ENCODE data around the gene RPH3AL.

GRCh38 chr17:280216-280615, 72.4 kb downstream of the RPH3AL start:
- TF ChIP-seq CTCF (IDR thresholded peaks at IDR 0.05 in 2 of 3, conservative IDR thresholded peaks at IDR 0.05 in 1 of 3; ENCODE audit: control insufficient read depth in 2 of 3, extremely low read depth in 1 of 3, insufficient read depth in 1 of 3, low read depth in 3 of 3, low read length in 3 of 3) (no peak), SRF (IDR thresholded peaks at IDR 0.05; ENCODE audit: low read depth in 2 of 2, low read length in 2 of 2) (no peak), CHD1 (IDR thresholded peaks at IDR 0.05; ENCODE audit: low read depth, low read length) (no peak), ESRRA (IDR thresholded peaks at IDR 0.05; ENCODE audit: low read length) (no peak), CHD2 (IDR thresholded peaks at IDR 0.05; ENCODE audit: borderline replicate concordance, low read depth, low read length) (no peak), SMAD1 (IDR thresholded peaks at IDR 0.05; ENCODE audit: low read depth, partially characterized antibody) (no peak), PBX3 (IDR thresholded peaks at IDR 0.05; ENCODE audit: insufficient replicate concordance, low read depth, low read length) (no peak), HCFC1 (IDR thresholded peaks at IDR 0.05; ENCODE audit: low read length) (no peak), ELK1 (IDR thresholded peaks at IDR 0.05; ENCODE audit: low read depth, low read length) (no peak), TBL1XR1 (IDR thresholded peaks at IDR 0.05; ENCODE audit: low read depth, low read length) (no peak), STAT1 (conservative IDR thresholded peaks at IDR 0.05) (no peak)
- TF ChIP-seq, protein P1, sequence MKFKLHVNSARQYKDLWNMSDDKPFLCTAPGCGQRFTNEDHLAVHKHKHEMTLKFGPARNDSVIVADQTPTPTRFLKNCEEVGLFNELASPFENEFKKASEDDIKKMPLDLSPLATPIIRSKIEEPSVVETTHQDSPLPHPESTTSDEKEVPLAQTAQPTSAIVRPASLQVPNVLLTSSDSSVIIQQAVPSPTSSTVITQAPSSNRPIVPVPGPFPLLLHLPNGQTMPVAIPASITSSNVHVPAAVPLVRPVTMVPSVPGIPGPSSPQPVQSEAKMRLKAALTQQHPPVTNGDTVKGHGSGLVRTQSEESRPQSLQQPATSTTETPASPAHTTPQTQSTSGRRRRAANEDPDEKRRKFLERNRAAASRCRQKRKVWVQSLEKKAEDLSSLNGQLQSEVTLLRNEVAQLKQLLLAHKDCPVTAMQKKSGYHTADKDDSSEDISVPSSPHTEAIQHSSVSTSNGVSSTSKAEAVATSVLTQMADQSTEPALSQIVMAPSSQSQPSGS (IDR thresholded peaks at IDR 0.05; ENCODE audit: low read length): no peak
- TF ChIP-seq, protein P2, sequence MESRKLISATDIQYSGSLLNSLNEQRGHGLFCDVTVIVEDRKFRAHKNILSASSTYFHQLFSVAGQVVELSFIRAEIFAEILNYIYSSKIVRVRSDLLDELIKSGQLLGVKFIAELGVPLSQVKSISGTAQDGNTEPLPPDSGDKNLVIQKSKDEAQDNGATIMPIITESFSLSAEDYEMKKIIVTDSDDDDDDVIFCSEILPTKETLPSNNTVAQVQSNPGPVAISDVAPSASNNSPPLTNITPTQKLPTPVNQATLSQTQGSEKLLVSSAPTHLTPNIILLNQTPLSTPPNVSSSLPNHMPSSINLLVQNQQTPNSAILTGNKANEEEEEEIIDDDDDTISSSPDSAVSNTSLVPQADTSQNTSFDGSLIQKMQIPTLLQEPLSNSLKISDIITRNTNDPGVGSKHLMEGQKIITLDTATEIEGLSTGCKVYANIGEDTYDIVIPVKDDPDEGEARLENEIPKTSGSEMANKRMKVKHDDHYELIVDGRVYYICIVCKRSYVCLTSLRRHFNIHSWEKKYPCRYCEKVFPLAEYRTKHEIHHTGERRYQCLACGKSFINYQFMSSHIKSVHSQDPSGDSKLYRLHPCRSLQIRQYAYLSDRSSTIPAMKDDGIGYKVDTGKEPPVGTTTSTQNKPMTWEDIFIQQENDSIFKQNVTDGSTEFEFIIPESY (IDR thresholded peaks at IDR 0.05): no peak
